ENCODE measurements around the gene MMAA. TPM values are rescaled to one million over a fixed set of nuclear protein-coding genes. Genes with fewer than 3 reads are reported as not detected.

Gene MMAA
- polyA plus RNA-seq, 1 donor from 2014 or later, result 7.9 TPM

DNA sequence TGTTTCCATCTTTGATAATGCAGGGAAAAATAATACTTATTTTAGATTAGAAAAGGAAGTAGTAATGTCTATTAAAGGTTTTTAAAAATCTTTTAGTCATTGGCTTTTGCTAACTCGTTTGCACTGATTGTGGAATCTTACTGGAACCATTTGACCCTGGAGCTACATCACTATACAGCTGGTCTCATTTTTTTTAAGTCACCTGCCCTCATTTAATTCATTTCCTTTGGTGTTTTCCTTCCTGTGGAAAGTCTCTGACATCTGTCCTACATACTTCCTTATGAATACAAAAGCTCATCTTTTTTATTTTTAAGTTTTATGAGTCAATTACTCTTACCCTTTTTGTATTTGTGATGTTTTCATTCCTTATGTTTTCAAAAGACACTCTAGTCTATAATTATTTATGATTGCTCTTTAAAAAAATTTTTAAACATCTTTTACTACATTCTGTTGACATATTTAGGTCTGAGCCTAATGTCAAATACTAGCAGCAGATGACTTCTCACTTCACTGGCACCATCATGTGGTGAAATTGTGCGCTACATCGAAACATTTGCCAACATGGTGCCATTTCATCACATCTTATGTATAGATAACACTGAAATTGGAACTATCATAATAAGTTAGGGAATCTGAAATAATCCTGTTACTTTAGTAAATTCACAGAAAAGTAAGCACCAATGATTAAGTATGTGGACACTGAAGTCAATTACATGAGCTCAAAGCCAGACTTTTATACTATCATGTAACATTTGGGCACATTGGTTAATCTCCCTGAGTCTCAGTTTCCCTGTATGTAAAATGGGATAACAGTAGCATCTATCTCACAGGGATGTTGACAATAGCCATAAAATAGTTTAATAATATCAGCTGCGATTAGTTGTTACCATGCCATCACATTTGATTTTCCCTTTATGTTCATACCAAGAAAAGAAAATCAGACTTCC is 9.4 kb upstream of the MMAA start:
- no peaks in the 10 kb centered on the region for H3K36me3 ChIP-seq (ENCODE audit: insufficient read depth, low read length)
- TF ChIP-seq, protein P1, sequence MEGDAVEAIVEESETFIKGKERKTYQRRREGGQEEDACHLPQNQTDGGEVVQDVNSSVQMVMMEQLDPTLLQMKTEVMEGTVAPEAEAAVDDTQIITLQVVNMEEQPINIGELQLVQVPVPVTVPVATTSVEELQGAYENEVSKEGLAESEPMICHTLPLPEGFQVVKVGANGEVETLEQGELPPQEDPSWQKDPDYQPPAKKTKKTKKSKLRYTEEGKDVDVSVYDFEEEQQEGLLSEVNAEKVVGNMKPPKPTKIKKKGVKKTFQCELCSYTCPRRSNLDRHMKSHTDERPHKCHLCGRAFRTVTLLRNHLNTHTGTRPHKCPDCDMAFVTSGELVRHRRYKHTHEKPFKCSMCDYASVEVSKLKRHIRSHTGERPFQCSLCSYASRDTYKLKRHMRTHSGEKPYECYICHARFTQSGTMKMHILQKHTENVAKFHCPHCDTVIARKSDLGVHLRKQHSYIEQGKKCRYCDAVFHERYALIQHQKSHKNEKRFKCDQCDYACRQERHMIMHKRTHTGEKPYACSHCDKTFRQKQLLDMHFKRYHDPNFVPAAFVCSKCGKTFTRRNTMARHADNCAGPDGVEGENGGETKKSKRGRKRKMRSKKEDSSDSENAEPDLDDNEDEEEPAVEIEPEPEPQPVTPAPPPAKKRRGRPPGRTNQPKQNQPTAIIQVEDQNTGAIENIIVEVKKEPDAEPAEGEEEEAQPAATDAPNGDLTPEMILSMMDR (IDR thresholded peaks at IDR 0.05; ENCODE audit: poor library complexity, severe bottlenecking), result peak; percentile 90
- TF ChIP-seq RAD21 (conservative IDR thresholded peaks at IDR 0.05), result peak; percentile 90
- TF ChIP-seq MXI1 (conservative IDR thresholded peaks at IDR 0.05; ENCODE audit: poor library complexity, severe bottlenecking), result no peak
- no peak for TF ChIP-seq EZH2 (IDR thresholded peaks at IDR 0.05; ENCODE audit: borderline replicate concordance, insufficient read depth, low read length, poor library complexity, severe bottlenecking)
- TF ChIP-seq, protein P2, sequence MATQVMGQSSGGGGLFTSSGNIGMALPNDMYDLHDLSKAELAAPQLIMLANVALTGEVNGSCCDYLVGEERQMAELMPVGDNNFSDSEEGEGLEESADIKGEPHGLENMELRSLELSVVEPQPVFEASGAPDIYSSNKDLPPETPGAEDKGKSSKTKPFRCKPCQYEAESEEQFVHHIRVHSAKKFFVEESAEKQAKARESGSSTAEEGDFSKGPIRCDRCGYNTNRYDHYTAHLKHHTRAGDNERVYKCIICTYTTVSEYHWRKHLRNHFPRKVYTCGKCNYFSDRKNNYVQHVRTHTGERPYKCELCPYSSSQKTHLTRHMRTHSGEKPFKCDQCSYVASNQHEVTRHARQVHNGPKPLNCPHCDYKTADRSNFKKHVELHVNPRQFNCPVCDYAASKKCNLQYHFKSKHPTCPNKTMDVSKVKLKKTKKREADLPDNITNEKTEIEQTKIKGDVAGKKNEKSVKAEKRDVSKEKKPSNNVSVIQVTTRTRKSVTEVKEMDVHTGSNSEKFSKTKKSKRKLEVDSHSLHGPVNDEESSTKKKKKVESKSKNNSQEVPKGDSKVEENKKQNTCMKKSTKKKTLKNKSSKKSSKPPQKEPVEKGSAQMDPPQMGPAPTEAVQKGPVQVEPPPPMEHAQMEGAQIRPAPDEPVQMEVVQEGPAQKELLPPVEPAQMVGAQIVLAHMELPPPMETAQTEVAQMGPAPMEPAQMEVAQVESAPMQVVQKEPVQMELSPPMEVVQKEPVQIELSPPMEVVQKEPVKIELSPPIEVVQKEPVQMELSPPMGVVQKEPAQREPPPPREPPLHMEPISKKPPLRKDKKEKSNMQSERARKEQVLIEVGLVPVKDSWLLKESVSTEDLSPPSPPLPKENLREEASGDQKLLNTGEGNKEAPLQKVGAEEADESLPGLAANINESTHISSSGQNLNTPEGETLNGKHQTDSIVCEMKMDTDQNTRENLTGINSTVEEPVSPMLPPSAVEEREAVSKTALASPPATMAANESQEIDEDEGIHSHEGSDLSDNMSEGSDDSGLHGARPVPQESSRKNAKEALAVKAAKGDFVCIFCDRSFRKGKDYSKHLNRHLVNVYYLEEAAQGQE (IDR thresholded peaks at IDR 0.05; ENCODE audit: borderline replicate concordance), result no peak
- TF ChIP-seq TAF1 (IDR thresholded peaks at IDR 0.05; ENCODE audit: low read depth), result no peak
- TF ChIP-seq POLR2AphosphoS5 (IDR thresholded peaks at IDR 0.05), result no peak
- peak; percentile 96 for TF ChIP-seq SMC3 (conservative IDR thresholded peaks at IDR 0.05; ENCODE audit: poor library complexity)
- TF ChIP-seq EP300 (conservative IDR thresholded peaks at IDR 0.05; ENCODE audit: poor library complexity, severe bottlenecking), result no peak
- no peaks in the 10 kb centered on the region for H3F3A ChIP-seq (ENCODE audit: insufficient read depth, low read length, poor library complexity, severe bottlenecking)
- no peak overlapping the region for H3K4me3 ChIP-seq (ENCODE audit: low read length)
- H3K4me2 ChIP-seq (ENCODE audit: low read length), result no peak overlapping the region
- no peak overlapping the region for H3K9ac ChIP-seq (ENCODE audit: low read length)
- H3K9me2 ChIP-seq (ENCODE audit: insufficient read depth, low read length), result no peaks in the 10 kb centered on the region
- H3K27ac ChIP-seq (ENCODE audit: low read length), result no peak overlapping the region
- H3K27me3 ChIP-seq (ENCODE audit: insufficient read depth, low read depth, low read length), result no peaks in the 10 kb centered on the region
- H2AFZ ChIP-seq (ENCODE audit: low read depth, low read length), result no peak overlapping the region
- H4K20me1 ChIP-seq (ENCODE audit: insufficient read depth), result no peaks in the 10 kb centered on the region
- H3K9me3 ChIP-seq (ENCODE audit: low read length), result no peaks in the 10 kb centered on the region
- no peaks in the 10 kb centered on the region for H3K79me2 ChIP-seq (replicated peaks; ENCODE audit: insufficient read depth, low read length)

DNA sequence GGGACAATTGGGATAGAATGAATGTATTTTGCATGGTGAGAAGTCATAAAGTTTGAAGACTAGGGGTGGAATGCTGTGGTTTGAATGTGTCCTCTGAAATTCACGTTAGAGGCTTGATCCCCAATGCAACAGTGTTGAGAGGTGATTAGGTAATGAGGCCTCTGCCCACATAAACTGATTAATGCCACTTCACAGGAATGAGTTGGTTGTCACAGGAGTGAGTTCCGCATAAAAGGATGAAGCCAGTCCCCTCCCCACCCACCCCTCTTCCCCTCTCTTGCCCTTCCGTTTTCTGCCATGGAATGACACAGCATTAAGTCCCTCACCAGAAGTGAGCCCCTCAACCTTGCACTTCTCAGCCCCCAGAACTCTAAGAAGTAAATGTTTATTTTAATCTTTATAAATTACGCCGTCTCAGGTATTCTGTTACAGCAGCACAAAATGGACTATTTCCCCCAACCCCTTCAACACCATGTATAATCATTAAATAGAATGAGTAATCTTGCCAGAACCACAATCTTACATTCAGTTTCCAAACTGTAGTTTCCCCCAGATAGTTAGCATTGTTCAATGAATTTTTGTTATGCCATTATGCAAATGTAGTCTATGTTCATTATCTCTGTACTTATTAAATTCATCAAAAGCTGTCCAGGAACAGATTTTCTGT is 5.5 kb upstream of the MMAA start:
- Histone ChIP-seq H3K36me3 (ENCODE audit: insufficient read depth, low read length) (no peaks in the 10 kb centered on the region), H3K79me2 (replicated peaks; ENCODE audit: insufficient read depth, low read length) (no peaks in the 10 kb centered on the region), H3K9me3 (ENCODE audit: low read length) (no peaks in the 10 kb centered on the region), H3K27ac (ENCODE audit: low read length) (no peak overlapping the region), H3F3A (ENCODE audit: insufficient read depth, low read length, poor library complexity, severe bottlenecking) (no peaks in the 10 kb centered on the region), H3K4me3 (ENCODE audit: low read length) (no peak overlapping the region), H4K20me1 (ENCODE audit: insufficient read depth) (no peaks in the 10 kb centered on the region), H3K4me2 (ENCODE audit: low read length) (no peak overlapping the region), H3K27me3 (ENCODE audit: insufficient read depth, low read depth, low read length) (no peaks in the 10 kb centered on the region), H3K9me2 (ENCODE audit: insufficient read depth, low read length) (no peaks in the 10 kb centered on the region), H2AFZ (ENCODE audit: low read depth, low read length) (no peak overlapping the region), H3K9ac (ENCODE audit: low read length) (no peak overlapping the region)
- no peak for TF ChIP-seq TAF1 (IDR thresholded peaks at IDR 0.05; ENCODE audit: low read depth)
- no peak for TF ChIP-seq EZH2 (IDR thresholded peaks at IDR 0.05; ENCODE audit: borderline replicate concordance, insufficient read depth, low read length, poor library complexity, severe bottlenecking)
- TF ChIP-seq EP300 (conservative IDR thresholded peaks at IDR 0.05; ENCODE audit: poor library complexity, severe bottlenecking), result no peak
- TF ChIP-seq SMC3 (conservative IDR thresholded peaks at IDR 0.05; ENCODE audit: poor library complexity), result no peak
- no peak for TF ChIP-seq POLR2AphosphoS5 (IDR thresholded peaks at IDR 0.05)
- TF ChIP-seq, protein P2 (IDR thresholded peaks at IDR 0.05; ENCODE audit: borderline replicate concordance), result no peak
- no peak for TF ChIP-seq RAD21 (conservative IDR thresholded peaks at IDR 0.05)
- TF ChIP-seq MXI1 (conservative IDR thresholded peaks at IDR 0.05; ENCODE audit: poor library complexity, severe bottlenecking), result no peak
- TF ChIP-seq, protein P1 (IDR thresholded peaks at IDR 0.05; ENCODE audit: poor library complexity, severe bottlenecking), result no peak

All from neural cell (in vitro differentiated cells).